HG03139 (cell line): Measurements from ENCODE around the gene CUTA.

ENCODE experiments used
- ATAC-seq: cut with Tn5 transposase; IDR thresholded peaks from one replicate; pipeline ENCODE4 v1.9.1; 2021; ENCODE audit not compliant: unreplicated experiment

The CUTA gene

DNA sequence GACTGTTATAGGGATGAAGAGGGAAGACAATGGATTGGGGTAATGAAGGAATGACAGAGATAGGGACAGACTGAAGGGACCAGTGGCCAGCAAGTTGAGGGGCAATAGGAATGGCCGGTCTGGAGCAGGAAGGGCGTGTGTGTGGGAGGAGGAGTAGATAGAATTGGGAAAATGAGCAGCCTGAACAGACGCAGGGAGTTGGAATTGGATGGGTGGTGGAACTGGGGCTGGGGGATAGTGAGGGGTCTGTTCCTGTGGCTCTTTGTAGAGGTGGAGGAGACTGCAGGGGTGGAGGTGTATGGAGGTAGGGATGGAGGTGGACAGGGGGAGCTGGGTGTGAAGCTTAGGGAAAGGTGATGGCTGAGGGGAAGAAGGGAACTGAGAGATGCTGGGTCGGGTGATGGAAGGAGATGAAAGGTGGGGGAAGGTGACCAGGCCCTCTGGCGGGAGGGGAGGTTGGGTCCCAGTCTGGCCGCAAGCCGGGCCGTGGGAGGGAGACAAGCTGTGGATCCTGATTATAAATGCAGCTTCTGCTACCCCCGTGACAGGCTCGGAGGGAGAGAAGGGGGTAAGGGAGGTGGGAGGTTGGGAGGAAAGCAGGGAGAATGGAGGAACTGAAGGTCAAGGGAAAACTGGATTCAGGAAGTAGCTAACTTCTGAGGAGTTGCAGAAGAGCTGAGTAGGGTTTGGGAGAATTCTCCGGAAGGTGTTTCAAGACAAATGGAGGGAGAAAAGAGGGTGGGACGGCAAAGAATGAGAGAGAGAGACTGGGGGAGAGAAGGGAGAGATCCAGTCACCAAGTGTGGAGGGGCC, 7.2 kb upstream of the CUTA start:
- ATAC-seq: no peak

DNA sequence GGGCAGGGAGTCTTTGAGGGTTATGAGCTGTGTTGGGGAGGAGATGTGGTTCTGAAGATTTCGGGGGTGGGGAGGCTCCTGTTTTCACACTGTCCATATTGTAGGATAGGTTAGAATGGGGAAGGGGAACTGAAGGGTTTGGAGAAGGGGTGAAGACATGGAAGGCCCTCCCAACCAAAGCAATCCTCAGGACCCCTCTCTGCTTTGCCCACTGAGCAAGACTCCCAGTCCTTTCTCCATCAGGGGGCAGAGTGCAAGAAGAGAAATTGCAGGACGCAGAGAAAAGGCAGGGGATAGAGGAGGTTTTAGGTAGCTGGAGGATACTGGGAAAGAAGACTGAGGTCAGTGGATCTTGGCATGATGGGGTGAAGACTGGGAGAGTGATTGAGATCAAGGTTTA, 5.9 kb upstream of the CUTA start:
- ATAC-seq: no peak

DNA sequence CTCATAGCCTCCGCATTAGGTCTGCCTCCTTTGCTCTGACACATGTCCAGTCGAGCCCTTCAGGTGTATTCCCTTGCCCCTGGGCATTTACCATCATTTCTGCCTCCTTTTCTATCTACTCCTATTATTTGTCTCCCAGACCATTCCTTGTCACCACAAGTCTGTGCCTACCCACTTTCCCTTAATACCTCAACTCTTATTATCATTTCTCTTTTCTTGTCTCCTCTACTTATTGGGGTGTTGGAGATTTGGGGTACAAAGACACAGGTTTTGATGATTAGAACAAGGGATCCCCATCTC, 3.4 kb upstream of the CUTA start:
- no peak for ATAC-seq

DNA sequence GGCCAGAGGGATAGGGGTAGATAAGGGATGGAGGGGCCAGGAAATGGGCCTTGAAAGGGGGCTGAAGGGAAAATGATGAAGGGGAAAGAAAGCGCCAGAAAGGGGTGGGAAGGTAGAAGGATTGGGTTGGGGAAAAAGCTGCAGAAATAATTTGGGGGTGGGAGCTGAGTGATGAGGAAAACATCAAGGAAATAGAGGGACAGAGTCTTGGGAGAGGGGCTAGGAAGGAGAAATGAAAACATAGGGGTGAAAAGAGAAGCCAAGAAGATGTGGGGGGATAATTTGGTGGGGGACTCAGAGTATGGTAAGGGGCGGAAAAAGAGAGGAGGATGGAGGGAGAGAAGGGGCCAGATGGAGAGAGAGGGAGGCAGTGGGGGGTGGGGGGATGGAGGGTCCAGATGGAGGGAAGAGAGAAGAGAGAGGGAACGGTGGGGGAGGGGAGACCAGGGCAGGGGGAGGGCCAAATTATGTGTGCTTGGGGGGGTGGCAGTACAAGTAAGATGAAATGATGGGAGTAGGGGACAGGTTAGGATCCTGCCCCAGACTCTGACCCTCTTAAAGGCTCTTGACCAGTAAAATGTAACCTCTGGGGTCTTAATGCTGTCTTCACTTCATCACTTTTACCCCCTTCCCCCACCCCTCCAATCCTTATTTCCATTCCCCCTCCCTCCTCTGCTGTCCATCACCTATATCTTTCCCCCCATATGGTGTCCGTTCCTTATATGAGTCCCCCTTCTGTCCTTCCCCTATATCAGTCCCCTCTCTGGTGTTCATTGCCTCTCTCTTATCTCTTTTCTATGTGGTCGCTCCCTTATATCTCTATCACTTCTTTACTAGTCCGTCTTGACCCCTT, 2.8 kb upstream of the CUTA start:
- no peak for ATAC-seq

DNA sequence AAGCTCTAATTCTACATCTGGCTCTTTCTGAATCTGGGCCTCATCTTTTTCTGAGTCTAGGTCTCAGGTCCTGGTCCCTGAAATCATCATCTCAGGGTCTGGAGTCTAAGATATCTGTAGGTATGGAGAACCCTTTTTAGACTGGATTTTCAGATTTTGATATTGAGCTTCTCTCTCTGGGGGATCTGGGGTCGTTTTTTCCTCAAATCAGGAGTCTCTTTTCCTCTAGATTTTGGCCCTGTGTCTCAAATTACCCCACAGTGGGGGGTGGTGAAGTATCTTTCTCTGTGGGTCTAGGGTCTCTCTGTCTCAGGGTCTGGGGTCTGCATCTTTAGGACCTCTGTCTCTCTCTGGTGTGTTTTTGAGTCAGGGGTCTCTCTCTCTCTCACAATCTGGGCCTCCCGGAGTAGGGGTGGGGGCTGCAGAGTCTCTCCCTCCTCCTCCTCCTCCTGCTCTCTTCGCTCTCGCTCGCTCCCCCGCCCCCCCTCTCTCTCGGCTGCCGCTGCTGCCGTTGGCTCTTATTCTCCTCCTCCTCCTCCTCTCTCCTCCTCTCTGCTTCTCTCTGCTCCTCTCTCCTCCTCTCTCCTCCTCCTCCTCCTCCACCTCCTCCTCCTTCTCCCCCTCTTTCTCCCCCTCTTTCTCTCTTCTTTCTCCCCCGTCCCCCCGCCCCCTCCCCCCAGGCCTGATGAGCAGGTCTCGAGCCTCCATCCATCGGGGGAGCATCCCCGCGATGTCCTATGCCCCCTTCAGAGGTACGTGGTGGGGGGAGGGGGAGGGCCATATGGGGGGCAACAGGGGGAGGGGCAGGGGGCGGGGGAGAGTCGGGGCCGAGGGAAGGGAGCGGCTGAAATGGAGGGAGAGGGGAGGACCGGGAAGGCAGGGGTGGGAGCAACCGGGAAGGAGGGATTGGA, 1.9 kb upstream of the CUTA start, which contains the start of gene SYNGAP1:
Gene SYNGAP1, plus strand, starts transcription at position 486 of the 911 bp plus-strand sequence. Its CDS starts 200 bp downstream, at position 686.
- no peak for ATAC-seq

DNA sequence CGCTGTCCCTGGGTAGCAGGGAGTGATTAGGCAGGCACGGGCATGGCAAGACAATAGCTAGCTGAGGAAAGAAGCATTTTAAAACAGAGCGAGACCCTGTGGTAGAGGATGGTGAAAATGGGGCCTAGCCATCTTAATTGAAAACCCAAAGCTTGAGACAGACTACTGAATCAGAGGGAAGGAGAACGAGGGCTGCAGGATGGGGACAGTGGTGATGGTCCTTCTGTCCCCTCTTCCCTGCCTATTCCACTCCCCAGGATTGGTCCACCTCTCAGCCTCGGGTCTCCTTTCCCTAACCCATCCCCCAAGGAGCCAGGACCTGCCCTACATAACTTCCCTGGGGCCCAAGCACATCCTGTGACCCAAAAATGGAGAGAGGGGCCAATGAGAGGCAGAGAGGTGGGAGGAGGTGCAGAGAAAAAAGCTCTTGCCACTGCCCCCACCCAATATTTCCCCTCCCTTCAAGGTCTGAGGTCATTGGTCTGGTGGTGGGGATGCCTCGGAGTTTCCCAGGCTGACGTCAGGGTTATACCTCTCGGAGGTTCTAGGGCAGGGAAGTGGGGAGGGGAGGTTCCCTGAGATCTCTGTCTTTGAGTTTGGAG, 884 bp upstream of the CUTA start:
- ATAC-seq: no peak

DNA sequence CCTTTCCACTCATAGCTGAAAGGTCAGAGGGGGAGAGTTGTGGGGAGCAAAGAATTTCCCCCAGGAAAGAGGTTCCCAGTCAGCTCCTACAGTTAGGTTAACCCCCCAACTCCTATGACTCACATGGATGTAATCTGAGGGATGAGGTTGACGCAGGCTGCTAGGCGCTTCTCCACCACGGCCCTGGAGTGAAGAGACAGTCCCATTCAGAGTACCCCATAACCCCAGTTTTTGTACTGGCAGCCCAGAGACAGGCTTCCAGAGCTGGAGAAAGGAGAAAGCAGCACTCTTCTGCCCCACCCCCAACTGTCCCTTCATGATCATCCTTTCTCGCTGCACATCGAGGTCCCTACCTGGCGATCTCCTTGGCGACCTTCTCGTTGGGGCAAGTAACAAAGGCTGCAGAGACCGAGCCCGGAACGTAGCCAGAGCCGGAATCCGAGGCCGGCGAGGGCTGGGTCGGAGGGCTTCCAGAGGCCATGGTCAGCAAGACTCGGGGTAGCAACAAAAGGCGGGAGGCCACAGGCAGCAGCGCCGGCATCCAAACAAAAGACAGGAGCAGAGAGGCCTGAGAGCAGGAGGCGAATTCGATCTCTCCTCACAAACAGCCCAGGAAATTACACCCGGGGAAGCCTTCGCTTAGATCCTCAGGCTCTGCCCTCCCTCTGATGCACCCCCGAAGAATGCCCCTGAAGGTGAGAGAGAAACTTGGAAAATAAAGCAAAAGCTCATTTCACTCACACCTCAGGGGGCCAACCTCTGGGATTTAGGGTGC, 592 bp downstream of the CUTA start:
- no peak for ATAC-seq

DNA sequence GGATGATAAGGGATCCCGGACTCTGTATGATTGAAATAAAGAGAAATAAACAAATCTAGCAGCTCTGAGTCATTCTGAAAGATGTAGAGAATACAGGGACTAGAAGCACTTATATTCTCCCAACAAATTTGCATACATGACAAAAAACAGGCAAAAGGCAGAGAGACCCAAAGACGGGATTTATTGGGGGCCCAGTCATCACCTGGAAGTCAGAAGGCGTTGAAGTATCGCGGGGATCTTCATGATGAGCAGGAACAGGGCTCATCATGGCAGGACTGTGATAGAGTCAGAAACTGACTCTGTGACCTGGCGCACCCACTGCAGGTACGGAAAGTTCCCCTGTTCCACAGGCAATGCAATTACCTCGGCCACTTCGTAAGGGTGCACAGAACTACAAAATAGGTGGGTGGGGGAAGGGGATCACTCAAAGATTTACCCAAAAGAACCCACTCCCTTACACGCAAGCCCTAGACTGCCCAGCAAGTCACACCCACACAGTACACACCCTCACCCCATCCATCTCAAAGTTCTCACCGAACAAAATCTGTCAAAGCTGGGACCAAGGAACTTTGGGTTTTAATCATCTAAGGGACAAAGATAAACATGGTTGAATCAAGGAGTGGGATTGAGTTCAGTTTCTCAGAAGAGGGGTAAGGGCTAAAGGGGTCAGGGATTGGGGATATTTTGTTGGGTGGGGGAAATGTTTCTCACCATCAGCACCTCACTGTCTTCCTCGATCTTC, 1.4 kb downstream of the CUTA start:
- no peak for ATAC-seq

DNA sequence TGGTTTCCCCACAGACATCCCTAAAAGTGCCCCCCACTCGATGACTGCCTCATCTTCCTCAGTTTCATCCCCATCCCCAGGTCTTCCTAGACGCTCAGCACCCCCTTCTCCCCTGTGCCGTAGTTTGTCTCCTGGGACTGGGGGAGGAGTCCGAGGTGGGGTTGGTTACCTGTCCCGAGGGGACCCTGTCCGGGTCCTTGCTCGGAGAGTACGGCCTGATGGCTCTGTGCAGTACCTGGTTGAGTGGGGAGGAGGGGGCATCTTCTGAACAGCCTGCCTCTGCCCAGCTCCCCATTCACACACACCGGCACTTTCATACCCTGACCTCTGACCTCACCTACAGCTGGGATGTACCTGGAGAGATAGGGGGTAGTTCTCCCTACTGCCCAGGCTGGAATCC, 2.1 kb downstream of the CUTA start:
- no peak for ATAC-seq

DNA sequence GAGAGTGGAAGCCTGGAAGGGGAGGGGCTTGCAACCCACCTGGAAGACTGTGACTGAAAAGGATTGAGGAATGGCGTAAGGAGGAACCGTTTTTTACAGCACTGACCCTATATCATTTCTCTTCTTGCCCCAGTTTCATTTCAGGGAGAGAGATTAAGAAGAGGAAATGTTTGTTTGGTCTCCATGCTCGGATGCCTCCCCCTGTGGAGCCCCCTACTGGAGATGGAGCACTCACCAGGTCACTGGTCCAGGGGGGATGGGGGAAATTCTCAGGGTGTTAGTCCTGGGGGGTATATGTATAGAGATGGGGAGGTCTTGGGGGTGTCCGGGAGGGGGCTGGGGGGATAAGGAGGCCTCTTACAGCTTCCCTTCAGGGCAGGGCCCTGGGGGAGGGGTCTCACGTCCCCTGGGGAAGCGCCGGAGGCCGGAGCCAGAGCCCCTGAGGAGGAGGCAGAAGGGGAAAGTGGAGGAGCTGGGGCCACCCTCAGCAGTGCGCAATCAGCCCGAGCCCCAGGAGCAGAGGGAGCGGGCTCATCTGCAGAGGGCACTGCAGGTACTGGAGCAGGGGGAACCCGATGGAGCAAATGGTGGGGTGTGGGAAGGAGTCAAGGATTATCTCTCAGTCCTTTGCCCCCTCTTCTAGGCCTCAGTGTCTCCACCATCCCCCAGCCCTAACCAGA, 3.2 kb downstream of the CUTA start:
- no peak for ATAC-seq

DNA sequence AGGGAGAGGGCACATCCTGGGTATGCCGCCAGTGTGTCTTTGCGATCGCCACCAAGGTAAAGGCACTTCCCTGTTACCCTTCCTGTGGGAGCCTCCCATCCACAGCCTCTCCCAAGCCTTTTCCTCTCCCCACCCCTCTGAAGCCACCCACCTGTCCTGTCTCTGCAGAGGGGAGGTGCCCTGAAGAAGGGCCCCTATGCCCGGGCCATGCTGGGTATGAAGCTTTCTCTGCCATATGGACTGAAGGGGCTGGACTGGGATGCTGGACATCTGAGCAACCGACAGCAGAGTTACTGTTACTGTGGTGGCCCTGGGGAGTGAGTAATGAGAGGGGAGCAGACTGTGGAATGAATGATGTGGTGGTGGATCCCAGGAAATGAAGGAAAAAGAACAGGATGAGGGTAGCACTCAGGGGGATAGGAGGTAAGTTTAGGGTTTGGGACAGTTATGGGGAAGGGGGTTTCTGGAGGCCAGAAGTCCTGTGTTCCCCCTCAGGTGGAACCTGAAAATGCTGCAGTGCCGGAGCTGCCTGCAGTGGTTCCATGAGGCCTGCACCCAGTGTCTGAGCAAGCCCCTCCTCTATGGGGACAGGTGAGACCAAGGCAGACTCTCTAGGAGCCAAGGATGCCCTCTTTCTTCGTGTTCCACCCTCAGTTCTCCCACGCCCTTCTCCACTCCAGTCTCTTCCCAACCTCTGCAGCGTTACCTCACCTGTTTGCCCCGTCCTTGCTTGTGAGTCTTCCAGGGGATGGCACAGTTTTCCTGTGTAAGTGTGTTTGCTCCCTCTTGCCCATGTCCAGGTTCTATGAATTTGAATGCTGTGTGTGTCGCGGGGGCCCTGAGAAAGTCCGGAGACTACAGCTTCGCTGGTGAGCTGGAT, 4.4 kb downstream of the CUTA start:
- no peak for ATAC-seq

DNA sequence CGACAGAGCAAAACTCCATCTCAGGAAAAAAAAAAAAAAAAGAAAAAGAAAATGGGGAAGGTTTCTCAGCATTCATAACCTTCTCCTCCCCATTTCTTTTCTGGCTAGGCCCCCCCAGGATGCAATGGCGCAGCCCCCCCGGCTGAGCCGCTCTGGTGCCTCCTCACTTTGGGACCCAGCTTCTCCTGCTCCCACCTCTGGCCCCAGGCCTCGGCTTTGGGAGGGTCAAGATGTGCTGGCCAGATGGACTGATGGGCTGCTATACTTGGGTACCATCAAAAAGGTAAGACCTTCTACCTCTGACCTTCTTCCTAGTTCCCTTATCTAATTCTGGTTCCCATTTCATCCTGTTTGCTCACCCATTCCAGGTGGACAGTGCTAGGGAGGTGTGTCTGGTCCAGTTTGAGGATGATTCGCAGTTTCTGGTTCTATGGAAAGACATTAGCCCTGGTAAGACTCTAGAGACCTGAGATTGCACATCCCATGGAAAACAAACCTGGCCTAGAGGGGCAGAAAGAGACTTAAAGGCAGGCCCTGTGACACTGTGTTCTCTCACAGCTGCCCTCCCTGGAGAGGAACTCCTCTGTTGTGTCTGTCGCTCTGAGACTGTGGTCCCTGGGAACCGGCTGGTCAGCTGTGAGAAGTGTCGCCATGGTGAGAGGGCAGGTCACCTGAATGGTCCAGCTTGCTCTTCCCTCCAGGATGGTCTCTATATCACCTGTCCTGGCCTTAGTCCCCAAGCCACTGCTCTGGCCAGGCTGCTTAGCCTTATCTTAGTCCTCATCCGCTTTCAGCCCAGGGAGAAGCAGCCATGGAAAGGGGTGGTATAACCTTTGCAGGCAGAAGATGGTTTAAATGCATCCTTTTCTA, 5.5 kb downstream of the CUTA start:
- ATAC-seq: no peak

DNA sequence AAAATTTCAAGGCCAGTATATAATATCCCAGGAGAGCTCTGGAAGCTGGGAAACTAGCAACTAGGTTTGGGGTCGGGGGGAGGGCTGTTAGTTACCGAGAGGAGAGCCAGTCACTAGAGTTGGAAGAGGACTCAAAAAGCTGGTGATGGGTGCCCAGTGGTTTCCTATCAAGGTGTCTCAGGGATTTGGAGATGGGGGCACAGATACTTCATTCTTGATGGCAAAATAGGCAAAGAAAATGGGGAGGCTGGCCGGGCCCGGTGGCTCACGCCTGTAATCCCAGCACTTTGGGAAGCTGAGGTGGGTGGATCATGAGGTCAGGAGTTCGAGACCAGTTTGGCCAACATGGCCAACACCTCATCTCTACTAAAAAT, 6.3 kb downstream of the CUTA start:
- no peak for ATAC-seq

DNA sequence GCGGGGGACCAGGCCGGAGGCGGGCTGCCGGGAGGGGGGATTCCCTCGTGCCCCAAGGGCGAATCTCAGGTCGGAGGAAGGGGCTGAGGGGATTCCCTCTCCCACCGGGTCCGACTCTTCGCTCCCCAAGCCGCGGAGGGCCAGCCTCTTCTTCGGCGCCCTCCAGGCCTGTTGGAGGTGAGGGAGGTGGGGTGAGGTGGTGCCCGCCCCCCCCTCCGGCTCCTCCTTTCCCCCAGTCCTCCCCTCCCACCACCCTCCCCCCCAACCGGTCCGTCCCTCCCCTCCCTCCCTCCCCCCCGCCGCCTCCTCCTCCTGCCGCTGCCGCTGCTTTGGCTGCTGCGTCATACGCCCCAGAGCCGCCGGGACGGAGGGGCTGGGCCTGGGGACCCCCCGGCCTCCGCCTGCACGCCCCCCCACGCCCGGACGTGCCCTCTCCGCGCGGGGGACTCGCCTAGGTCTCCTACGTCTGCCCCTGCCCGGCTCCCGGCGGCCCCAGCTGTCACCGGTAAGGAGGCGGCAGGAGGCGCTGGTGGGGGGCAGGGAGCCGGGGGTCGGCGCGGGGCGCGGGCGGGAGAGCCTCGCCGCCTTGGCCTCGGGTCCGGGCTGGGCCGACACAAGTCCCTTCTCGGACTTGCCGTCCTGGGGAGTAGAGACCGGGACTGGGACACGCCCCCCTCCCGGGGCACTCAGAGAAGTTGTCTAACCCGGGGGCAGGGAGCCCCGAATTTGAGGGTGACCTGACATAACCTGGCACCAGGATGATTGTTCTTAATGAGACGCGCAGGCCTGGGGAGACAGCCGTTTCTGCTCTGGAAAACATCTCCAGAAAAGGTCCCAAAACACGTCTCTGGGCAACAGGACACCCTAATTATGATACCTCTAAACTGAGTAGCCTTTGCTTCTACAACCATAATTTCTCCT, 6.9 kb downstream of the CUTA start, which contains the start of gene PHF1:
Gene PHF1, plus strand, starts transcription at position 304 of the 921 bp plus-strand sequence. CDS start 1,250 bp downstream, outside the sequence.
- peak; percentile 30 for ATAC-seq

DNA sequence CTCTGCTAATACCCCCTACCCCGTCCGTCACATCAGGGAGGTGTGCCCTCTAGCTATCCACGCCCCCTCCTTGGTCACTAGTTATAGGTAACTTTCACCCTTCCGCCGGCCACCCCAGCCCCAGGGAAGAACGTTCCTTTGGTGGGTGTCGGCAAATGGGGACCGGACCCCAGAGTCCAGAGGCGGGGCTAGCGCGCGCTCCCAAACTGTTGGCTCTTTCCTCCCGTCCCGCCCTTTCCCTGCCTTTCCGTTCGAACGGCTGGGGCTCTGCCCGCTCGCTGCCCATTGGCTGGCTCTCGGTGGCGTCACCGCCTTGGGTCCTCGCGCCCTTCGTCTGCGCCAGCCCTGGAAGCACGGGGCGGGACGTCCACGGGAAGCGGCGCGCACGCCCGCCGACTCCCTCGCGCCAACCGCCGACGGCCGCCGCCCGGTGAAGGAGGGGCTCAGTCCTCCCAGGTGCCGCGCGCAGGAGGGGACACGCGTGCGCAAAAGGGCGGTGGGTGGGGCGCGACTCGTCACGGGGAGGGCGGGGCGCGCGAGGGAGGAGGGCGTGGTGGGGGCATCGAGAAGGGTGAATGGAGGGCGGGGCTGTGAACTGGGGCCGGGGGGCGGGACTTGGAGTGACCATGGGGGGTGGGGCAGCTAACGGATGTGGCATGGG, 7.7 kb downstream of the CUTA start:
- peak; percentile 76 for ATAC-seq
